HG03135 (cell line): ENCODE measurements around the gene AIPL1.

Experiments used
- ATAC-seq: cut with Tn5 transposase; IDR thresholded peaks from one replicate; pipeline ENCODE4 v1.9.1; 2021; ENCODE audit warnings: mild to moderate bottlenecking, moderate library complexity; ENCODE audit not compliant: unreplicated experiment

Gene AIPL1

GRCh38 chr17:6450926-6451832 lies 16.3 kb upstream of the AIPL1 start:
- ATAC-seq = no peak

- ATAC-seq = no peak
Observed at GRCh38 chr17:6449307-6449706, 14.4 kb upstream of the AIPL1 start.

GRCh38 chr17:6448473-6448872 lies 13.6 kb upstream of the AIPL1 start:
- ATAC-seq = no peak

- no peak for ATAC-seq
Observed at GRCh38 chr17:6446516-6447100, 11.7 kb upstream of the AIPL1 start.

GRCh38 chr17:6444571-6445335 lies 9.8 kb upstream of the AIPL1 start:
- ATAC-seq = no peak

DNA sequence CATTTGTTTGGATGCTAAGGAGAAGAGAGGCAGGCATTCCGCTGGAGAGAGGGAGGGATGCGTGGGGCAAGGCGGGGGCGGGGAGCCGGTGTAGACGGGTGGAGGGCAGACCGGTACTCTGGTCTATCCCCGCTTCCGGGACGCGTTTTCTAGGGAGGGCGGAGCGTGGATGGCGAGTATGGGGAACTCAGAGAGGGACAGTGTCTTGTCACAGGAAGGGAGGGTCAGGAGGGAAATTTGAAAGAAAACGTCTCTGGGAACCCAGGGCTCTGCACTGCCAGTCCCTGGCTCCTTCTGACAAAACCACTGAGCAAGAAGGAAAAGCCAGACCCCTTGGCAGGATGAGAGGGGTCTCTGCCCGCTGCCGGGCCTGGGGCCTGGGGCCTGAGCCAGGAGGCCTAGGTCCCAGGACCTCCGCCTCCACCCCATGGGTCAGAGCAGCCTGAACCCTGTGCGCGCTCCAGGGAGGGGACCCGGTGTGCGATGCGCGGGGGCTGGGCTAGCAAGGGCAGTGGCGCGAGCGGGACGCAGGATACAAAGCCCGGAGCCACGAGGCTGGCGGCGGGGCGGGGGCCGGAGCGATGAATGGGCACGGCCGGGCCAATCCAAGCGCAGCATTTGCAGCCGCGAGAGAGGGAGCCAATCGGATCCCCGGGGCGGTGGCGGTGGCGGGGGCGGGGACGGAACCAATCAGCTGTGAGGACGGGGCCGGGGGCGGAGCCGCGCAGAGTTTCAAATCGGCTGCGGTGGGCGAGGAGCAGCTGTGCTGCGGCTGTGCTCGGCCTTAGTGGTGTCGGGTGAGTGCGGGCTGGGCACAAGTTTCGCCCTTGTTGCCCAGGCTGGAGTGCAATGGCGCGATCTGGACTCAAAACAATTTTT lies 9.0 kb upstream of the AIPL1 start, which contains the start of gene PIMREG:
TSS of gene PIMREG (plus strand) at position 764 of the 879 bp plus-strand sequence. CDS start 656 bp downstream, outside the sequence.
- ATAC-seq = peak; percentile 80

GRCh38 chr17:6442775-6443174 lies 7.9 kb upstream of the AIPL1 start:
- no peak for ATAC-seq

DNA sequence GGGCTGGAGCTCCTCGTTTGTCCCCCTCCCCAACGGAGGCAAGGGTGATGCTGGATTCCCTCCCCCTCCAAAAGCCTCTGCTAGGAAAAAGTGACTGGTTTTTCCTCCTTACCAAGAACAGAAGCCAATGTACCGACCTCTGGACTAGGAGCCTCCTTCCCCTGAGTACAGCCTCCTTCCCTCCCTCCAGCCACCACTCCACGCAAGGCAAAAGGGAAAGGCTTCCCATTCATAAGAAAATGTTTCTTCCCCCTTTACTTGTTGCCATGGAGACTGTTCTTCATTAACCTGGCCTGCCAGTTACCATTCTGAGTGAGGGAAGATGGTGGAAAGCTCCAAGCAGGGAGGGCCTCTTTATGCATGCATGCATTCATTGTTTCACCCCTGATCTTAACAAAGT lies 5.0 kb upstream of the AIPL1 start:
- no peak for ATAC-seq

- ATAC-seq = no peak
Observed at GRCh38 chr17:6437956-6438355, 3.0 kb upstream of the AIPL1 start.

GRCh38 chr17:6437466-6437865 lies 2.5 kb upstream of the AIPL1 start:
- ATAC-seq = no peak

DNA sequence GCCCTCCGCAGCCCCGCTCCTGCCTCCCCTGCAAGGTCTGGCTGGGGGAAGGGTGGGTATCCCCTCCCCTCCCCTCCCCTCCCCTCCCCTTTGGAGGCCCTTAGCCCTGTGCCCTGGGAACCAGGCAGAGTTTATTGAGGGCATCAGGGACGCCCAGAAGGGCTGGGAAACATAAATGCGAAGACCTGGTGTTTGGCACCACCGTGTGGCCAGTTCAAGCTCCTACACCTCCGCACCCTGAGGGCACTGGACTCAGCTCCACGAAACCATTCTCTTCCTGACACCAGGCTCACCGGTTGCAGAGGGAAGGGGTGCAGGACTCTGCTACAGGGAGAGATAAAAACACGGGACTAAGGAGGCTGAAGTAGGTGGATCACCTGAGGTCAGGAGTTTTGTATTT lies 1.0 kb upstream of the AIPL1 start:
- ATAC-seq = no peak

DNA sequence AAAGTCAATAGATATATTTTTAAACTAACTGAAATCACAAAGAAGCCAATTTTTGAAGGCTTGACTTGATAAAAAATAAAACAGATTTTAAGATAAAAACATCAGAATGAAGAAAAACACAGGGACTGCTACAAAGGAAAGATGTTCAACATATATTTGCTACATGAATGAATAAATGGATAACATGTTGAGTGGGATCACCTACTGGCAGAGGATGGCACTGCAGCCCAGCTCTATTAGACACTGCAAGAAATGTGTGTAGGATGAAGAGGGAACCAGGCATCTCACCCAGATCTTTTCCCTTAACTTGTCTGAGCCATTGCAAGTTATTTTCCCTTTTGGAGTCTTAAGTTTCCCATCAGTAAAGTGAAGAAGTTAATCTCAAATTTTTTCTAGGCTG lies 4.2 kb downstream of the AIPL1 start:
- ATAC-seq = no peak

DNA sequence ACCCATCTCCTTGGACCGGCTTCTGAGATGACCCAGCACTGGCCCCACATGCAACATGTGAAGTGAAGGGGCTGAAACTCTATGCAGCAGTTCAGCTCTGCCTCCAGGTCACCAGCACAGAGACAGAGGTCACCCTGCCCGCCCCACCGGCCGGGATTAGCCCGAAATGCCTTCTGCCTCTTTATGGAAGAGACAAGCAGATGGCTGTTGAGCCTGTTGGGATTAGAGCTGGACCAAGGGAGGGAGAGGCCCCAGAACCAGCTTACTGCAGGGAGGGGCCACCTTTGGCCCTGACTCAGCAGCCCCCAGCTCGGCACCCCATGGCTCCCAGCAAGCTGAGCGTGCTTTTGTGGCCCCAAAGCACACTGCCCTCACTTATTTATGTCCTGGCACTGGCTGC lies 5.7 kb downstream of the AIPL1 start:
- no peak for ATAC-seq

GRCh38 chr17:6428207-6428965 lies 6.5 kb downstream of the AIPL1 start:
- ATAC-seq = no peak

GRCh38 chr17:6427279-6427781 lies 7.6 kb downstream of the AIPL1 start:
- no peak for ATAC-seq

- ATAC-seq = no peak
Observed at GRCh38 chr17:6426356-6427101, 8.4 kb downstream of the AIPL1 start.

DNA sequence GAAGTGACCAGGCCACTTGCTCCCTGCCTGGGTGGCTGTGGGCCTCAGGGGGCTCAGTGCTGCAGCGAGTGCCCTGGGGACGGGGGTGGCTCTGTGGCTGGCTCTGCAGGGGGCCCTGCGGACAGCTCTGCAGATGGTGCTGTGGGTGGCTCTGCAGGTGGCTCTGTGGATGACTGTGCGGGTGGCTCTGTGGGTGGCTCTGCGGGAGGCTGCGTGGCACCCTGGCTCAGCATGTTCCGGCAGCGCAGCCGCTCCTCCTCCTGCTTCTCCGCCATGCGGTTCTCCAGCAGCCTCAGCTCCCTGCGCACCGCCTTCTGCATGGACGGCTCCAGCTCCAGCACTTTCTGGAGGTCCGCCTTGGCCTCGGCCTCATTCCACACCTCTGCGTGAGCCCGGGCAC lies 9.5 kb downstream of the AIPL1 start:
- no peak for ATAC-seq

DNA sequence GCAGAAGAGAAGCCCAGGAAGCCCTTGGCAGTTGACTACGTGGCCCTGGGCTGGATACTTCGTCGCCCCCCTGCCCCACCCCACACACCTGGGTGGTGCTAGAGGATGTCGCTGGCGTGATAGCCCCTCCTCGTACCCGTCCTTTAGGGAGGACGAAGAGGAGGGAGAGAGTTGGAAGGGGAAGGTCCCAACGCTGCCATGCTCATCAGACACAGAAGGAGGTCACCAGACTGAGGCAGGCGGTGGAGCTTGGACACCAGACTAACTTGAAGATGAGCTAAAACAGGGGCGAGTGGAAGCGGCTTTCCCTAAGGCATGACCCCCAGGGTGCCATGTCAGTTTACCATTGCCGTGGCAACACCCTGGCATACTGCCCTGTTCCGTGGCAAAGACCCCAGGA lies 11.0 kb downstream of the AIPL1 start:
- no peak for ATAC-seq

- ATAC-seq = no peak
Observed at GRCh38 chr17:6422654-6423241, 12.2 kb downstream of the AIPL1 start.
